HepG2 (cell line): ENCODE measurements around the gene CHST11. TPM values are rescaled to one million over a fixed set of nuclear protein-coding genes. Genes with fewer than 3 reads are reported as not detected.

ENCODE experiments used
- ATAC-seq: fragments of 200-7000 bp; cut with Tn5 transposase; 3 replicates; pipeline ENCODE4 v1.9.1; 2020; ENCODE audit warnings: mild to moderate bottlenecking, moderate library complexity
- BruUV-seq: library from RNA; stranded (reverse); fragments of 400-500 nt; replicated peaks from 2 replicates; lab custom pipeline; 2021; lab: Mats Ljungman, UMichigan
- CTCF ChIA-PET: fragments of 300-600 bp; formaldehyde crosslinking; extraction: SDS; loops from one replicate; lab custom pipeline; 2021; ENCODE audit warnings: low total read pairs, inconsistent platforms, low intra/inter-chr PET ratio; lab: Yijun Ruan, JAX
- POLR2A ChIA-PET: fragments of 350-600 bp; sonication (Branson Sonifier 250); formaldehyde crosslinking; loops from one replicate; lab custom pipeline; 2020; ENCODE audit warnings: antibody characterized with exemption, inconsistent platforms; lab: Yijun Ruan, JAX
- DNase-seq: peaks from one replicate; pipeline ENCODE4 v3.0.0-alpha.2; 2015; ENCODE audit warnings: low spot score
- FAIRE-seq: peaks from 3 replicates; lab custom pipeline; 2011; peaks lifted over from hg19 to GRCh38; lab: Jason Lieb, UNC
- H2AFZ ChIP-seq: one replicate; pipeline ENCODE4 v1.6.1; 2011; ENCODE audit warnings: low read length, inconsistent platforms
- H3K27ac ChIP-seq: fragments of 300-600 bp; 3 replicates; pipeline ENCODE4 v1.8.0; 2011; ENCODE audit warnings: mixed run types, mild to moderate bottlenecking, mixed read lengths, low read length, inconsistent platforms; ENCODE audit not compliant: insufficient read depth; ENCODE audit errors: extremely low read length
- H3K27me3 ChIP-seq, 2 experiments: fragments of 200-600 bp in 1 of 2; 2 replicates in 1 of 2; 3 replicates in 1 of 2; pipeline versions ENCODE4 v1.6.0 to v1.8.0; 2011; ENCODE audit warnings: low read length in 2 of 2, mild to moderate bottlenecking in 2 of 2, moderate library complexity in 2 of 2, inconsistent platforms in 1 of 2; ENCODE audit not compliant: insufficient read depth in 2 of 2, control insufficient read depth in 1 of 2
- H3K36me3 ChIP-seq, 2 experiments: fragments of 200-600 bp in 1 of 2; replicated peaks in 1 of 2; 2 replicates in 1 of 2; 3 replicates in 1 of 2; pipeline versions ENCODE4 v1.5.1 to v1.8.0; 2011; ENCODE audit warnings: low read length in 2 of 2, inconsistent platforms in 1 of 2; ENCODE audit not compliant: insufficient read depth in 2 of 2, control insufficient read depth in 1 of 2
- H3K4me1 ChIP-seq: 2 replicates; pipeline ENCODE4 v1.5.1; 2012; ENCODE audit warnings: low read length, inconsistent platforms; ENCODE audit not compliant: insufficient read depth
- H3K4me2 ChIP-seq: 2 replicates; pipeline ENCODE4 v1.6.0; 2011; ENCODE audit warnings: low read depth, low read length, inconsistent platforms
- H3K4me3 ChIP-seq, 3 experiments: fragments of 200-600 bp in 1 of 3; sonication (generic), shearing (Covaris generic) in 1 of 3; replicated peaks in 1 of 3; 2 replicates each; pipeline ENCODE4 v1.5.1; 2011 to 2016; ENCODE audit warnings: low read length in 3 of 3, inconsistent platforms in 2 of 3, low read depth in 2 of 3, mild to moderate bottlenecking in 2 of 3, control low read depth in 1 of 3, mixed read lengths in 1 of 3; ENCODE audit not compliant: insufficient read depth in 1 of 3
- H3K79me2 ChIP-seq: one replicate; pipeline ENCODE4 v1.6.1; 2011; ENCODE audit warnings: low read length, inconsistent platforms; ENCODE audit not compliant: insufficient read depth
- H3K9ac ChIP-seq: 2 replicates; pipeline ENCODE4 v1.6.0; 2011; ENCODE audit warnings: mild to moderate bottlenecking, low read depth, low read length, inconsistent platforms; ENCODE audit not compliant: insufficient read depth
- H3K9me3 ChIP-seq: 2 replicates; pipeline ENCODE4 v1.5.1; 2012; ENCODE audit warnings: mild to moderate bottlenecking, low read length
- H4K20me1 ChIP-seq: 2 replicates; pipeline ENCODE4 v1.6.0; 2011; ENCODE audit warnings: inconsistent platforms, mild to moderate bottlenecking, low read length, moderate library complexity; ENCODE audit not compliant: insufficient read depth
- ARID3A ChIP-seq: IDR thresholded peaks from 2 replicates; pipeline ENCODE4 v1.6.1; 2012; ENCODE audit warnings: low read depth, low read length, improper control_type of control experiment
- EP300 ChIP-seq, 3 experiments: sonication (generic) in 1 of 3; formaldehyde crosslinking in 1 of 3; IDR thresholded peaks; 2 replicates each; pipeline versions ENCODE4 v1.5.1 to v1.6.1; 2011 to 2020; ENCODE audit warnings: low read depth in 2 of 3, low read length in 2 of 3, borderline replicate concordance in 1 of 3, improper control_type of control experiment in 1 of 3, mild to moderate bottlenecking in 1 of 3, missing genetic modification reagents in 1 of 3, moderate library complexity in 1 of 3
- ERF ChIP-seq: IDR thresholded peaks from 2 replicates; pipeline ENCODE4 v1.6.1; 2018; ENCODE audit warnings: missing biosample characterization, missing genetic modification reagents
- SNAPC5 ChIP-seq: sonication (generic); formaldehyde crosslinking; IDR thresholded peaks from 2 replicates; pipeline ENCODE4 v1.8.1; 2023; ENCODE audit warnings: mild to moderate bottlenecking, missing genetic modification reagents, borderline replicate concordance
- ZIK1 ChIP-seq: sonication (generic); formaldehyde crosslinking; IDR thresholded peaks from 2 replicates; pipeline ENCODE4 v1.5.0; 2020; ENCODE audit warnings: mild to moderate bottlenecking, low read depth, missing genetic modification reagents, borderline replicate concordance
- ZNF30 ChIP-seq: sonication (generic); formaldehyde crosslinking; IDR thresholded peaks from 2 replicates; pipeline ENCODE4 v1.5.0; 2020; ENCODE audit warnings: mild to moderate bottlenecking, missing genetic modification reagents
- ZNF781 ChIP-seq: sonication (generic); formaldehyde crosslinking; IDR thresholded peaks from 2 replicates; pipeline ENCODE4 v1.5.1; 2020; ENCODE audit warnings: borderline replicate concordance, mild to moderate bottlenecking, missing genetic modification reagents; ENCODE audit errors: not compliant biosample characterization
- WGBS: methylation state at CpG from one replicate; pipeline ENCODE4 v1.1.6; 2017; ENCODE audit warnings: low lambda C conversion rate; 5-methylcytosine and 5-hydroxymethylcytosine counted together
- in situ Hi-C: cut with HindIII; loops from 2 replicates; pipeline ENCODE4 v1.10.0; 2017; ENCODE audit warnings: low pct_unique_long_range_greater_than_20kb; ENCODE audit not compliant: extremely low pct_ligation_motif_present
- intact Hi-C: fragments of 100-400 bp; cut with micrococcal nuclease; formaldehyde crosslinking; loops from one replicate; pipeline ENCODE4 v1.10.0; 2022; ENCODE audit not compliant: unreplicated experiment
- polyA plus RNA-seq, 8 experiments: library from polyadenylated mRNA; depleted of rRNA in 3 of 8; stranded (reverse) in 7 of 8; unstranded in 1 of 8; fragments of >200 nt; fragmentation: Illumina TruSeq in 4 of 8; extraction: Trizol in 4 of 8; gene quantifications; 2 replicates each; pipeline versions ENCODE4 v1.2.1 to v1.2.3, GENCODE V29; 2011 to 2016; ENCODE audit warnings: low read depth in 4 of 8, missing spikeins in 1 of 8, mixed read lengths in 1 of 8; ENCODE audit not compliant: insufficient read depth in 1 of 8
- total RNA-seq, 5 experiments: library from RNA; depleted of rRNA; stranded (reverse); fragments of >200 nt; fragmentation: Illumina TruSeq; extraction: Trizol; gene quantifications; 2 replicates each; pipeline ENCODE4 v1.2.3, GENCODE V29; 2016; ENCODE audit warnings: low read depth in 1 of 5
- TF ChIP-seq, protein P1 (sequence below): sonication (generic); formaldehyde crosslinking; IDR thresholded peaks from 2 replicates; pipeline ENCODE4 v1.5.0; 2020; ENCODE audit warnings: mild to moderate bottlenecking, missing genetic modification reagents
- TF ChIP-seq, protein P2 (sequence below): fragments of 450-650 bp; IDR thresholded peaks from 2 replicates; pipeline ENCODE4 v1.6.1; 2016

Gene CHST11
- total and polyA plus RNA-seq, 2 of the 13 experiments (the other 11 are each of a cell fraction or from before 2014, with no cell fraction given), result 0.15 TPM; not detected in 1

DNA sequence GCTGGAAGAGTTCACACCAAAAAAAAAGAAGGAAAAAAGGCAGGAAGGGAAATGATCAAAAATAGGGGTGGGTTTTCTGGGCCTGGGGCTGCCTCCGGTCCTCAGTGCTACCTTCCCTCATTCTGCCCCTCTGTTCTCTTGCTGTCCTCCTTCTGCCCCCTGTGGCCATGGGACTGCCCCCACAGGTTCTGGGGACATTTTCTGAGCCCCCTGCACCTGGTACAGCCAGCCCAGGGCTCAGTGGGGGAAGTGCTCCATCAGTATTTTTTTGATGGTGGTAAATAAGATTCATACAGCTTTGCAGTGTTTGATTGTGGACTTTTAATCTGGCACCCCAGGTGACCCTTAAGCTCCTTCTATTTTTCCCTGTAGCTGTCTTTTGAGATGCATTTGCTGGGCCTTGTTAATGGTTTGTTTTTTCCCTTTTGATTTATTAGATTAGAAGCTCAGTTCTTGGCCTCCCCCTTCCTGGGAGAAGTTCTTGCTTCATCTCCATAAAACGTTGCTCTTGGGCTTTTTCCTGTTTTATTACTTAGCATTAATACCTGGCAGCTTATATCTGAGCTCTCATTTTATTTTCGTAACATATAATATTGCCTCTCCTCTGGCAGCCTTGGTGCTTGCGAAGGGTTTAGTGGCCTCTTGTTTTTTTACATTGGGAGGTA lies 43.1 kb downstream of the CHST11 start:
- no peaks in the 10 kb centered on the region for H3K4me1 ChIP-seq
- FAIRE-seq (no peak), ATAC-seq (no peak), DNase-seq (no peak)
- H3K27ac ChIP-seq, result no peak overlapping the region
- no peak overlapping the region for H3K4me2 ChIP-seq
- ChIA-PET CTCF (no interaction called here), POLR2A (no interaction called here)
- intact Hi-C loops (no loop called here), in situ Hi-C loops (no loop called here)
- no TSS peak for BruUV-seq
- H3K9me3 ChIP-seq, result no peaks in the 10 kb centered on the region
- no peak overlapping the region for H3K9ac ChIP-seq
- no peak overlapping the region for H2AFZ ChIP-seq
- WGBS, result 32% methylated on average over 4 of the region's 4 CpGs
- no peak overlapping the region for H3K4me3 ChIP-seq
- peaks cover 0 to 31% of the 10 kb centered on the region in 2 experiments; a peak in 3 of 5 replicates for H3K27me3 ChIP-seq
- H4K20me1 ChIP-seq, result no peaks in the 10 kb centered on the region
- H3K36me3 ChIP-seq, result no peaks in the 10 kb centered on the region
- H3K79me2 ChIP-seq, result no peaks in the 10 kb centered on the region
- TF ChIP-seq SNAPC5 (CRISPR knock-in tag) (no peak), ZIK1 (CRISPR knock-in tag) (no peak), ZNF781 (CRISPR knock-in tag) (no peak), EP300 (IDR thresholded peaks at IDR 0.05; ENCODE audit: low read depth in 2 of 2, low read length in 2 of 2) (no peak), EP300 (CRISPR knock-in tag; IDR thresholded peaks at IDR 0.05; ENCODE audit: borderline replicate concordance) (no peak), ZNF30 (CRISPR knock-in tag) (no peak), ERF (CRISPR knock-in tag) (no peak), ARID3A (no peak)
- TF ChIP-seq, protein P1, sequence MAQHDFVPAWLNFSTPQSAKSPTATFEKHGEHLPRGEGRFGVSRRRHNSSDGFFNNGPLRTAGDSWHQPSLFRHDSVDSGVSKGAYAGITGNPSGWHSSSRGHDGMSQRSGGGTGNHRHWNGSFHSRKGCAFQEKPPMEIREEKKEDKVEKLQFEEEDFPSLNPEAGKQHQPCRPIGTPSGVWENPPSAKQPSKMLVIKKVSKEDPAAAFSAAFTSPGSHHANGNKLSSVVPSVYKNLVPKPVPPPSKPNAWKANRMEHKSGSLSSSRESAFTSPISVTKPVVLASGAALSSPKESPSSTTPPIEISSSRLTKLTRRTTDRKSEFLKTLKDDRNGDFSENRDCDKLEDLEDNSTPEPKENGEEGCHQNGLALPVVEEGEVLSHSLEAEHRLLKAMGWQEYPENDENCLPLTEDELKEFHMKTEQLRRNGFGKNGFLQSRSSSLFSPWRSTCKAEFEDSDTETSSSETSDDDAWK, result no peak
- TF ChIP-seq, protein P2, sequence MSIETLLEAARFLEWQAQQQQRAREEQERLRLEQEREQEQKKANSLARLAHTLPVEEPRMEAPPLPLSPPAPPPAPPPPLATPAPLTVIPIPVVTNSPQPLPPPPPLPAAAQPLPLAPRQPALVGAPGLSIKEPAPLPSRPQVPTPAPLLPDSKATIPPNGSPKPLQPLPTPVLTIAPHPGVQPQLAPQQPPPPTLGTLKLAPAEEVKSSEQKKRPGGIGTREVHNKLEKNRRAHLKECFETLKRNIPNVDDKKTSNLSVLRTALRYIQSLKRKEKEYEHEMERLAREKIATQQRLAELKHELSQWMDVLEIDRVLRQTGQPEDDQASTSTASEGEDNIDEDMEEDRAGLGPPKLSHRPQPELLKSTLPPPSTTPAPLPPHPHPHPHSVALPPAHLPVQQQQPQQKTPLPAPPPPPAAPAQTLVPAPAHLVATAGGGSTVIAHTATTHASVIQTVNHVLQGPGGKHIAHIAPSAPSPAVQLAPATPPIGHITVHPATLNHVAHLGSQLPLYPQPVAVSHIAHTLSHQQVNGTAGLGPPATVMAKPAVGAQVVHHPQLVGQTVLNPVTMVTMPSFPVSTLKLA, result no peak
